Large intestine (tissue), 12 donors: ENCODE results near the gene GTF2H3. TPM values are rescaled to one million over a fixed set of nuclear protein-coding genes. Genes with fewer than 3 reads are reported as not detected.

Source experiments
- DNase-seq, 2 donors: peaks; one replicate each; pipeline versions ENCODE4 v3.0.0 to v3.0.0-alpha.2; 2013
- H3K27ac ChIP-seq: one replicate; pipeline ENCODE4 v1.5.1; 2013; ENCODE audit warnings: low read length
- H3K27me3 ChIP-seq: 2 replicates; pipeline ENCODE4 v1.6.1; 2013; ENCODE audit warnings: low read length; ENCODE audit not compliant: control insufficient read depth, insufficient read depth
- H3K36me3 ChIP-seq: 2 replicates; pipeline ENCODE4 v1.6.1; 2013; ENCODE audit warnings: low read length; ENCODE audit not compliant: control insufficient read depth, insufficient read depth
- H3K4me1 ChIP-seq: one replicate; pipeline ENCODE4 v1.6.1; 2013; ENCODE audit warnings: low read length; ENCODE audit not compliant: control insufficient read depth, insufficient read depth
- H3K4me3 ChIP-seq: one replicate; pipeline ENCODE4 v1.5.1; 2013; ENCODE audit warnings: low read length
- H3K9me3 ChIP-seq: one replicate; pipeline ENCODE4 v1.6.1; 2013; ENCODE audit warnings: mild to moderate bottlenecking, low read depth, low read length, moderate library complexity; ENCODE audit not compliant: control insufficient read depth
- WGBS: methylation state at CpG from one replicate; pipeline ENCODE4 v1.1.5; 2013; ENCODE audit warnings: low lambda C conversion rate; ENCODE audit not compliant: insufficient coverage; 5-methylcytosine and 5-hydroxymethylcytosine counted together
- long read RNA-seq, 11 donors: transcript quantifications; one replicate each; lab custom pipeline, GENCODE V29; 2026
- polyA plus RNA-seq: library from polyadenylated mRNA; unstranded; fragments of 120-200 nt; gene quantifications from one replicate; pipeline ENCODE4 v1.2.1, GENCODE V29; 2013

GTF2H3 gene
- 33.9 TPM for polyA plus RNA-seq
- long read RNA-seq, donor 1, partial matches to known transcripts = 0 of 2 reads
- long read RNA-seq, donor 1, other reads (novel, unspliced or antisense) = 0 of 2 reads
- long read RNA-seq, donor 2, transcript GTF2H3-212 (13 exons, 3,329 nt) = major isoform, 8 of 9 reads
- long read RNA-seq, donor 2, partial matches to known transcripts = 0 of 9 reads
- long read RNA-seq, donor 2, other reads (novel, unspliced or antisense) = 0 of 9 reads
- long read RNA-seq, donor 3 = 0 reads
- long read RNA-seq, donor 4 = 0 reads
- long read RNA-seq, donor 5, partial matches to known transcripts = 0 of 7 reads
- long read RNA-seq, donor 5, other reads (novel, unspliced or antisense) = 0 of 7 reads
- long read RNA-seq, donor 6, partial matches to known transcripts = 0 of 5 reads
- long read RNA-seq, donor 6, other reads (novel, unspliced or antisense) = 0 of 5 reads
- long read RNA-seq, donor 7, partial matches to known transcripts = 0 of 3 reads
- long read RNA-seq, donor 7, other reads (novel, unspliced or antisense) = 0 of 3 reads
- long read RNA-seq, donor 8, partial matches to known transcripts = 0 of 6 reads
- long read RNA-seq, donor 8, other reads (novel, unspliced or antisense) = 0 of 6 reads
- long read RNA-seq, donor 9, partial matches to known transcripts = 0 of 5 reads
- long read RNA-seq, donor 9, other reads (novel, unspliced or antisense) = 0 of 5 reads
- long read RNA-seq, donor 10, transcript GTF2H3-212 (13 exons, 3,329 nt) = major isoform, 8 of 9 reads
- long read RNA-seq, donor 10, partial matches to known transcripts = 0 of 9 reads
- long read RNA-seq, donor 10, other reads (novel, unspliced or antisense) = 0 of 9 reads
- long read RNA-seq, donor 11, partial matches to known transcripts = 0 of 5 reads
- long read RNA-seq, donor 11, other reads (novel, unspliced or antisense) = 0 of 5 reads

DNA sequence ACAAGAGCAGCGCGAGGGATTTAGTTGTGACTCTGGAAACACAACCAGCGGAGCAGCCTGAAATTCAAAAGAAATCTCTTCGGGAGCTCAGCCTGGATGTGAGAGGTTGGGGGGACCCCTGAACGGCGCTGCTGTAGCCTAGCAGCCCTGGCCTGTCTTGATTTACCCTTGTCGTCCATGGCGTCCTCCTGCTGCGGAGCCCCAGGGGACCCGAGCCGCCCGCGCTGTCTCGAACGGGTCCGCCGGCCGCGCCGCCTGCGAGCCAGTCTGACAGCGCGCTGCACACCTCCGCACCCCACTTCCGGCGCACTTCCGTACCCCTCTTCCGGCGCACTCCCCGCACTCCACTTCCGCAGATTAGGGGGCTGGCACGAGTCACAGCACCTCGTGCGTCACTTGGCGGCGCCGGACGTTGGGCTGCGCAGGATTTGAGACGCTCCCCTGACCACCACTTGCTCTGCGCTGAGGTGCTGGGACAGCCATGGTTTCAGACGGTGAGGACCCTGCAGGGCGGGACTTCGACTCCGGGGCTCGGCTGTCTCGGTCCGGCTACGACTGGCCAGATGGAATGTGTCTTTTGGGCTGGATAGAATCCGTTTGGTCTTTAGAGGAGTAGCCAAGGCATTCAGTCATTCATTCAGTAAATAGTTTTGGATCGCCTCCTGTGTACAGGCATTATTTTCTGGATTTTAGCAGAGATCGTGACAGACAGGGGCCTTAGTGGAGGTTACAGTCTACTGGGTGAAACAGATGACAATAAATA lies at the start of gene GTF2H3, which contains the start of gene EIF2B1:
Gene GTF2H3 (plus strand): TSS at position 451 of the 763 bp plus-strand sequence. CDS start 31 bp downstream, at position 482.
Gene EIF2B1 (minus strand): TSS at position 308 of the 763 bp plus-strand sequence. CDS start 129 bp downstream, at position 179.
- DNase-seq = peak; percentile 97 to 98
- Histone ChIP-seq H3K36me3 (peaks cover 23% of the 10 kb centered on the region), H3K9me3 (no peaks in the 10 kb centered on the region), H3K4me3 (peak within 1 kb of the TSS; percentile 68), H3K27me3 (no peaks in the 10 kb centered on the region), H3K4me1 (peaks cover 5% of the 10 kb centered on the region), H3K27ac (peak within 1 kb of the TSS; percentile 58)
- no CpG with 5 or more reads among the region's 52 CpGs for WGBS

DNA sequence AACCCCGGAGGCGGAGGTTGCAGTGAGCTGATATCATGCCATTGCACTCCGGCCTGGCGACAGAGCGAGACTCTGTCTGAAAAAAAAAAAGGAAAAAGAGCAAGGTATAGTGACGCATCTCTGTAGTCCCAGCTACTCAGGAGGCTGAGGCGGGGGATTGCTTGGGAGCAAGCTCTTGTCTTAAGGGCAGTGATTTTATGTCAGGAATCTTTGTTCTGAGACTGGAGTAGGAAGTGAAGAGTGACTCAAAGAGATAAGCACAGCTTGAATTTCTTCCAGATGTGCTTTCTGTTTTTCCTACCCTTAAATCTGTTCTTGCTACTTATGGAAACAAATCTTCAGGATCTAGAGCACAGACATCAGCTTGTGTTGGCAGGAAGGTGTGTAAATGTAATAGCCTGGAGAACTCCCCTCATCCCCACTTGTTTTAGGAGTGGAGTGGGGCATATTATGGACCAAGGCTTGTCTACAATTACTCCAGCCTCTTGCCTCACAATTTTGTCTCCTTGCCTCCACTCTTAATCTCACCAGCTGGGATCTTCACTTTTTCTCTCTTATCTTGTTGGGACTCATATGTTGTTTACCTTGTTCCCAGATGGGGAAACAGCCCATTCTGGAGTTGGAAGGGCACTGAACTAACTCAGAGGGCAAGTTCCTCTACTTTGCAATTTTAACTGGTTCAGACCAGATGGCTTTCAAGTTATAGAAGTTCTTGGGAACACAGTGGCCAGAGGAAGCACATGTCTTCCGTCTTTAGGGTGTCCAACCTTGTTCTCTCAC lies 41.7 kb upstream of the GTF2H3 start:
- peaks cover 78% of the 10 kb centered on the region for H3K36me3 ChIP-seq
- H3K27me3 ChIP-seq = no peaks in the 10 kb centered on the region
- no peak for DNase-seq
- no peaks in the 10 kb centered on the region for H3K4me1 ChIP-seq
- H3K4me3 ChIP-seq = no peak overlapping the region
- WGBS = 100% methylated on average over 1 of the region's 8 CpGs
- H3K27ac ChIP-seq = no peak overlapping the region
- H3K9me3 ChIP-seq = no peaks in the 10 kb centered on the region

DNA sequence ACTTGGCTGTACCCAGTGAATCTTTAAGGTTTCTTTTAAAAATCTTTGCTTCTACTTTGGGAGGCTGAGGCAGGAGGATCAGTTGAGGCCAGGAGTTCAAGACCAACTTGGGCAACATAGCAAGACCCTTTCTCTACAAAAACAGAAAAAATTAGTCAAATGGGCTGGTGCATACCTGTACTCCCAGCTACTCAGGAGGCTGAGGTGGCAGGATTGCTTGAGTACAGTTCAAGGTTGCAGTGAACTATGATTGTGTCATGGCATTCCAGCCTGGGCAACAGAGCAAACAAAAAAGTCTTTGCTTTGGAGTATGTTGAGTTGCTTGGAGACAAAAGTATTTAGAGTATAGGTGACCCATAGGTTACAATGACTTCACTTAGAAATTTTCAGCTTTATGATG lies 37.9 kb upstream of the GTF2H3 start:
- no peak overlapping the region for H3K27ac ChIP-seq
- H3K27me3 ChIP-seq = no peaks in the 10 kb centered on the region
- H3K4me1 ChIP-seq = no peaks in the 10 kb centered on the region
- H3K4me3 ChIP-seq = no peak overlapping the region
- no peak for DNase-seq
- H3K9me3 ChIP-seq = no peaks in the 10 kb centered on the region
- H3K36me3 ChIP-seq = peaks cover 57% of the 10 kb centered on the region

DNA sequence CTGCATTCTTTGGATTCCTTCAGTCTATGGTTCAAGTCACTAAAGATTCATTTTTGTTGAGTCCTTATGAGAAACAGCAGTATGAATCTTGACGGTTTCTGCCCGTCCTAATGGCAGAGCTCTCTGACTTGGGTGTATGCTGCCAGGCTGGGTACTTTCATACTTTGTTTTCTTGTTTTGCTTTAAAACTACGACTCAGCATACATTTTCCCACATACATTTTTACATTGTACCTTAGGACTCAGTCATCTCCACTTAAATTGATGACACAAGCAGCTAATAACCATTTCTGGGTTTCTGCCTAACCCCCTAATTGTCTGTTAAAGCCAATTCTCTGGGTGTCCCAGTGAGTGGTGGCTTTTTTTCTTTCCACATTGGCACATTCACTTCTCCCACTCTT lies 36.5 kb upstream of the GTF2H3 start:
- WGBS = 100% methylated on average over 2 of the region's 3 CpGs
- H3K4me3 ChIP-seq = no peak overlapping the region
- no peaks in the 10 kb centered on the region for H3K27me3 ChIP-seq
- no peaks in the 10 kb centered on the region for H3K9me3 ChIP-seq
- no peaks in the 10 kb centered on the region for H3K4me1 ChIP-seq
- H3K36me3 ChIP-seq = peaks cover 47% of the 10 kb centered on the region
- no peak overlapping the region for H3K27ac ChIP-seq
- DNase-seq = no peak

DNA sequence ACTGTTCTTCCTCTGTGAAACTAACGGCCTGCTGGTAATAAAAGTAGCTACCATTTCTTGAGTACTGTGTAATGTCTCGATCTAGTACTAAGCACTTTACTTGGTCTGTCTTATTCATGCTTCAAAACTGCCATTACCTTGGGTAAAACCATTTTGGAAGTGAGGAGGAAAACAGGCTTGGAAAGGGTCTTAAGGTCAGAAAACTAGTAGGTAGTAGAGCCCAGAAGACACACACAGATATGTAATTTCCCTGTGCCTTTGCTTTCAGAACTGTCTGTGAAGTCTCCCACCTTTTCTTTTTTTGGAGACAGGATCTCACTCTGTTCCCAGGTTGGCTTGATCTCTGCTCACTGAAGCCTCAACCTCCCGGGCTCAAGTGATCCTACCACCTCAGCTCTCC lies 35.1 kb upstream of the GTF2H3 start:
- Histone ChIP-seq H3K27me3 (no peaks in the 10 kb centered on the region), H3K4me1 (peaks cover 3% of the 10 kb centered on the region), H3K36me3 (peaks cover 33% of the 10 kb centered on the region), H3K4me3 (no peak overlapping the region), H3K27ac (no peak overlapping the region), H3K9me3 (no peaks in the 10 kb centered on the region)
- DNase-seq = no peak
- whole genome bisulfite sequencing = 80% methylated on average over 1 of the region's 3 CpGs

DNA sequence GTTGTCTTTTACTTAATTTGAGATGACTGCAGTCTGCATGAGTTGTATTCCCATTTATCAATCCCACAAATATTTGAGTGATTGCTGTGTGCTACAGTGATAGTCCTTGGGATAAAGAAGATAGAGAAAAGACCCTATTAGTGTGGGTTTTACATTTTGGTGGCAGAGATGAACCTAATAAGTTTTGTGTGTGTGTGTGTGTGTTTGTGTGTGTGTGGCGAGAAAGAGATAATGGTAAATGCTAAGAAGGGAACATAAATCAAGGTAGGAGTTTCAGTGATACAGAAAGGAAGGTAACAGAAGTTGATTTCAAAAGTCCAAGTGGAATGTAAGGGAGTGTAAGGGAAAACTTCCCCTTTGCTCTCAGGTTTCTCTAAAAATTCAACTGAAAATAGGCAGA lies 34.3 kb upstream of the GTF2H3 start:
- peaks cover 28% of the 10 kb centered on the region for H3K36me3 ChIP-seq
- WGBS = 100% methylated on average over 1 of the region's 1 CpG
- DNase-seq = no peak
- no peak overlapping the region for H3K27ac ChIP-seq
- H3K4me3 ChIP-seq = no peak overlapping the region
- H3K4me1 ChIP-seq = peaks cover 3% of the 10 kb centered on the region
- no peaks in the 10 kb centered on the region for H3K27me3 ChIP-seq
- no peaks in the 10 kb centered on the region for H3K9me3 ChIP-seq

DNA sequence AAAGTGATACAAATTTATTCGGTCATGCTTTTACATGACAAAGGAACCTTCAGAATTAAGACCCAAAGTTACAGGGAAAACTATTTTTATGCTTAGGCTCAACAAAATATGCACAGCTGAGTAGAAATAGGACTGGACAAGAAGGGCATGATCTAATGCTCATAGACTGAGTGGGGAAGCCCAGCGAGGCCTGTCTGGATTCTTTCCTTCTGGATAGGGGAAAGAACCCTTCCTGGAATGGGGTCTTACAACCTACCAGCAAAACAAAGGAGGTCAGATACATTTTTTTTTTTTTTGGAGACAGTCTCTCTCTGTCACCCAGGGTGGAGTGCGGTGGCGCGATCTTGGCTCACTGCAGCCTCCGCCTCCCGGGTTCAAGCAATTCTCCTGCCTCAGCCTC lies 33.9 kb upstream of the GTF2H3 start:
- Histone ChIP-seq H3K4me1 (peaks cover 3% of the 10 kb centered on the region), H3K9me3 (no peaks in the 10 kb centered on the region), H3K4me3 (no peak overlapping the region), H3K27ac (no peak overlapping the region), H3K36me3 (peaks cover 24% of the 10 kb centered on the region), H3K27me3 (no peaks in the 10 kb centered on the region)
- 100% methylated on average over 1 of the region's 7 CpGs for WGBS
- no peak for DNase-seq

DNA sequence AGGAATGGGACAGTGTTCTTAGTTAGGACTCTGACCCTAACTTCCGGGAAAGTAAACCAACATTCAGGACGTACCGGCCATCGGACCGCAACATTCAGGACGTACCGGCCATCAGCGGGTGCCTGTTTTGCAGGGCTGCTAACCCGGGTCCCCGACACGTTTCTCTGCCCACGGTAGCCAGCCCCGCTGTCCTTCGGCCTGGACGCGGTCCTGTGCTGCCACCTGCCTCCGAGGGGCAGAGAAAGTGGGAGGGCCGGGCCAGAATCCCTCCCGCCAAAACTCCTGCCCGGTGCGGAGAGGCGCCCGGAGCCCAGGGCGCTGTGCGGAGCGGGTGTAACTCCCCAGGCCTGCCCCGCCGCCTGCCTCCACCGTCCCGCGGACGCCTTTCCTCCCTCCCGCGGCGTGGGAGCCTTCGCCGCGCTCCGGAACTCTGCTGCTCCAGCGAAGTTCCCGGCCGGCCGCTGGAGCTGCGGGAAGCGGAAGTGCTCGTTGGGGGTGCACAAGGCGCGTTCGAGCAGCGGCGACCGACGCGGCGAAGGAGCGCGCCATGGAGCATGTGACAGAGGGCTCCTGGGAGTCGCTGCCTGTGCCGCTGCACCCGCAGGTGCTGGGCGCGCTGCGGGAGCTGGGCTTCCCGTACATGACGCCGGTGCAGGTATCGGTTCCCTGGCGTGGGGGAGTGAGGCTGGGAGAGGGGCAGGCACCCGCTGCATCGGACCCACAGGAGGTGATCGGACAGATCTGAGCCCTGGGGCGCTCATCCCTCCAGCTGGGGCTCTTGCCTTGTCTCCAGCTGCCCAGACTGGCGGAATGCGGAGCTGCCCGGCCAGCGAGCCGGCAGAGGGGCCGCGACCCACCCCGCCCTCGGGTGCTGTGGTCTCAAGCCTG lies 31.8 kb upstream of the GTF2H3 start, which contains the start of gene DDX55:
Gene DDX55 (plus strand): TSS at position 498 of the 888 bp plus-strand sequence. CDS start 50 bp downstream, at position 548.
- Histone ChIP-seq H3K4me1 (peaks cover 3% of the 10 kb centered on the region), H3K27me3 (no peaks in the 10 kb centered on the region), H3K4me3 (peak within 1 kb of the TSS; percentile 83), H3K27ac (peak within 1 kb of the TSS; percentile 72), H3K9me3 (no peaks in the 10 kb centered on the region), H3K36me3 (peaks cover 27% of the 10 kb centered on the region)
- no CpG with 5 or more reads among the region's 81 CpGs for WGBS
- DNase-seq = peak; percentile 83 to 89
